HG03354 (cell line): Measurements from ENCODE around the gene SOCS3.

Experiments
- ATAC-seq: cut with Tn5 transposase; IDR thresholded peaks from one replicate; pipeline ENCODE4 v1.9.1; 2021; ENCODE audit warnings: mild to moderate bottlenecking; ENCODE audit not compliant: unreplicated experiment, poor library complexity, severe bottlenecking

Gene SOCS3

GRCh38 chr17:78391843-78392242 is 32.0 kb upstream of the SOCS3 start:
- no peak for ATAC-seq

- no peak for ATAC-seq
Measured at GRCh38 chr17:78391051-78391431, 31.2 kb upstream of the SOCS3 start.

GRCh38 chr17:78390241-78391050 is 30.6 kb upstream of the SOCS3 start:
- ATAC-seq = no peak

GRCh38 chr17:78387977-78388941 is 28.4 kb upstream of the SOCS3 start:
- no peak for ATAC-seq

- no peak for ATAC-seq
Measured at GRCh38 chr17:78384479-78385175, 24.8 kb upstream of the SOCS3 start.

- ATAC-seq = no peak
Measured at GRCh38 chr17:78383725-78384471, 24.0 kb upstream of the SOCS3 start.

GRCh38 chr17:78381601-78382232 is 21.8 kb upstream of the SOCS3 start:
- ATAC-seq = peak; percentile 32

GRCh38 chr17:78380370-78380769 is 20.5 kb upstream of the SOCS3 start:
- ATAC-seq = no peak

- no peak for ATAC-seq
Measured at GRCh38 chr17:78379131-78379491, 19.2 kb upstream of the SOCS3 start.

- ATAC-seq = peak; percentile 56
Measured at GRCh38 chr17:78378225-78379130, 18.6 kb upstream of the SOCS3 start, which contains the start of gene PGS1. Gene PGS1 (plus strand): TSS chr17:78378649. CDS start chr17:78378666, 17 bp downstream.

- ATAC-seq = no peak
Measured at GRCh38 chr17:78377858-78378224, 18.0 kb upstream of the SOCS3 start.

GRCh38 chr17:78376161-78376560 is 16.3 kb upstream of the SOCS3 start:
- no peak for ATAC-seq

- ATAC-seq = no peak
Measured at GRCh38 chr17:78375401-78376151, 15.7 kb upstream of the SOCS3 start.

GRCh38 chr17:78374631-78375274 is 14.9 kb upstream of the SOCS3 start:
- no peak for ATAC-seq

GRCh38 chr17:78374189-78374588 is 14.3 kb upstream of the SOCS3 start:
- ATAC-seq = no peak

- ATAC-seq = no peak
Measured at GRCh38 chr17:78372841-78373240, 13.0 kb upstream of the SOCS3 start.

GRCh38 chr17:78371056-78371455 is 11.2 kb upstream of the SOCS3 start:
- ATAC-seq = no peak
